KMS-11 (cell line): Measurements from ENCODE around the gene NLRC5.

ENCODE experiments used
- H2AFZ ChIP-seq: fragments of 200-600 bp; sonication (generic); 2 replicates; pipeline ENCODE4 v1.6.1; 2016; ENCODE audit warnings: antibody characterized with exemption, mixed run types, low read depth
- H3K27ac ChIP-seq: fragments of 200-600 bp; sonication (generic); 2 replicates; pipeline ENCODE4 v1.6.1; 2016; ENCODE audit warnings: mild to moderate bottlenecking, mixed run types
- H3K27me3 ChIP-seq: fragments of 200-600 bp; sonication (generic); 2 replicates; pipeline ENCODE4 v1.6.1; 2017; ENCODE audit warnings: mild to moderate bottlenecking, low read depth, mixed run types, moderate library complexity; ENCODE audit not compliant: insufficient read depth
- H3K36me3 ChIP-seq: fragments of 200-600 bp; sonication (generic); 2 replicates; pipeline ENCODE4 v1.6.1; 2017; ENCODE audit warnings: mild to moderate bottlenecking, mixed run types; ENCODE audit not compliant: insufficient read depth
- H3K4me1 ChIP-seq: fragments of 200-600 bp; sonication (generic); 2 replicates; pipeline ENCODE4 v1.6.1; 2016; ENCODE audit warnings: mild to moderate bottlenecking, low read depth, mixed run types; ENCODE audit not compliant: poor library complexity, severe bottlenecking
- H3K4me2 ChIP-seq: fragments of 200-600 bp; sonication (generic); 2 replicates; pipeline ENCODE4 v1.7.0; 2016; ENCODE audit warnings: mild to moderate bottlenecking, mixed run types
- H3K4me3 ChIP-seq: fragments of 200-600 bp; sonication (generic); IDR thresholded peaks from 2 replicates; pipeline ENCODE4 v1.6.1; 2017; ENCODE audit warnings: low read depth, low read length, mixed read lengths; ENCODE audit not compliant: insufficient read depth
- H3K79me2 ChIP-seq: fragments of 200-600 bp; sonication (generic); 2 replicates; pipeline ENCODE4 v1.6.1; 2016; ENCODE audit warnings: low read depth, mixed run types; ENCODE audit not compliant: insufficient read depth
- H3K9ac ChIP-seq: fragments of 200-600 bp; sonication (generic); 2 replicates; pipeline ENCODE4 v1.6.1; 2016; ENCODE audit warnings: mild to moderate bottlenecking, mixed run types
- H4K20me1 ChIP-seq: fragments of 200-600 bp; sonication (generic); 2 replicates; pipeline ENCODE4 v1.6.1; 2016; ENCODE audit warnings: mild to moderate bottlenecking, mixed run types; ENCODE audit not compliant: insufficient read depth
- TF ChIP-seq, protein P1 (sequence below): fragments of 200-600 bp; sonication (generic); conservative IDR thresholded peaks from 2 replicates; pipeline ENCODE4 v1.6.1; 2017; ENCODE audit warnings: low read depth, mild to moderate bottlenecking, antibody characterized with exemption, low read length, moderate library complexity, mixed read lengths

The NLRC5 gene

DNA sequence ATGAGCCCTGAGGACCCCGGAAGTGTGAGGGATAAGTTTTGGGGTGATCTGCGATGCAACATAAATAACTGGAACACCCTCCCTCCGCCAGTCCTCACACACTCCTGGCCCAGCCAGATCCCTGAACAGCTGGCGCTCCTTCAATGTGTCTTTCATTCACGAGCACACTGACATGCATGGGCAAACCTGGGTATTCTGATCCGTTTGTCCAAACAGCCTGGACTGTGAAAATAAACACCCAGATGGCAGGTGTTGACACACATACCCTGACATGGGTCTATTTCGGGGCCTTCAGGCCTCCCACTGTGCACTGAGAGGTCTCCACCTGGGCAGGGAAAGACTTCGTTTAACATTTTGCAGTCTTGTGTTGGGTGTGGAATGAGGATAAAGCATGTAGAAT is 100.0 kb downstream of the NLRC5 start:
- TF ChIP-seq, protein P1, sequence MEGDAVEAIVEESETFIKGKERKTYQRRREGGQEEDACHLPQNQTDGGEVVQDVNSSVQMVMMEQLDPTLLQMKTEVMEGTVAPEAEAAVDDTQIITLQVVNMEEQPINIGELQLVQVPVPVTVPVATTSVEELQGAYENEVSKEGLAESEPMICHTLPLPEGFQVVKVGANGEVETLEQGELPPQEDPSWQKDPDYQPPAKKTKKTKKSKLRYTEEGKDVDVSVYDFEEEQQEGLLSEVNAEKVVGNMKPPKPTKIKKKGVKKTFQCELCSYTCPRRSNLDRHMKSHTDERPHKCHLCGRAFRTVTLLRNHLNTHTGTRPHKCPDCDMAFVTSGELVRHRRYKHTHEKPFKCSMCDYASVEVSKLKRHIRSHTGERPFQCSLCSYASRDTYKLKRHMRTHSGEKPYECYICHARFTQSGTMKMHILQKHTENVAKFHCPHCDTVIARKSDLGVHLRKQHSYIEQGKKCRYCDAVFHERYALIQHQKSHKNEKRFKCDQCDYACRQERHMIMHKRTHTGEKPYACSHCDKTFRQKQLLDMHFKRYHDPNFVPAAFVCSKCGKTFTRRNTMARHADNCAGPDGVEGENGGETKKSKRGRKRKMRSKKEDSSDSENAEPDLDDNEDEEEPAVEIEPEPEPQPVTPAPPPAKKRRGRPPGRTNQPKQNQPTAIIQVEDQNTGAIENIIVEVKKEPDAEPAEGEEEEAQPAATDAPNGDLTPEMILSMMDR: no peak
- Histone ChIP-seq H3K4me2 (no peak overlapping the region), H3K27ac (no peak overlapping the region), H3K36me3 (no peaks in the 10 kb centered on the region), H3K79me2 (no peaks in the 10 kb centered on the region), H3K27me3 (0 out of 2 replicates have a peak, but pooled peaks cover 3% of the 10 kb centered on the region), H2AFZ (no peak overlapping the region), H3K4me3 (no peak overlapping the region), H4K20me1 (no peaks in the 10 kb centered on the region), H3K4me1 (peaks cover 4% of the 10 kb centered on the region), H3K9ac (no peak overlapping the region)

DNA sequence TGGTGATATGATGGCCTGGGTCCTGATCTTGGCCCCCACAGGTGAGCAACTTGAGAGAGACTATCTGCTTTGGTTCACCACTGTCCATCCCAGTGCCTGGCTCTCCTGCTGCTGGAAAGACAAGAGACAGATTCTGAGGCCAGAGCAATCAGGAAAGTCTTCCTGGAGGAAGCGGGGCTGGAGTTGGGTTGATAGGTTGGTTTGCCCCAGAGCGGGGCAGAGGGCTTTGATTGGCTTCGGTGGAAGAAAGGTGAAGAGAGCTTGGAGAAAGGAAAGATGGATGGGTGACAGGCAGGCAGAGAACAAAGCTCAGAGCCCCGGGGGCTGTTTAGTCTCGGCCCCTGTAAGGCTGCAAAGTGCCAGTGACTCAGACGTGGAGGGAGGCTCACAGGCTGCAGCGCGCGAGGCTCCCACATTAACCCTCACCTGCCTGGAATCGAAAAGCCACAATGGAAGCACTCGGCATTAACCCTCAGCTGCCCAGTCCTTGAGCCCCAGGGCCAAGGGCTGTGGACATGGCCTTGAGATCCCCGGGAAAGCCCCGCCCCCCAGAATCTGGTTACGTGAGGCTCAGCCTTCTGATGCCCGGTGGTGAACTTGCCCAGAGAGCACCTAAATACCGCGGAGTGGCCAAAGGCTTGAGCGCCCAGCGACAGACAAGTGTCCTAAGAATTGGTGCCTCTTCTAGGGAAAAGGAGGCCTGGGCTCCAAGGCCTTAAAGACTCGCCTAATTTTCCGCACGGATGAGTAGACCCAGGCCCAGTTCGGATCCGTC is 102.0 kb downstream of the NLRC5 start:
- Histone ChIP-seq H3K79me2 (no peaks in the 10 kb centered on the region), H3K36me3 (no peaks in the 10 kb centered on the region), H3K9ac (no peak overlapping the region; the same call in 1 of the 2 replicates), H3K4me3 (no peak overlapping the region), H4K20me1 (no peaks in the 10 kb centered on the region), H3K4me2 (peak overlapping the region; percentile 70; the same call in 1 of the 2 replicates), H2AFZ (peak overlapping the region; percentile 85), H3K4me1 (peaks cover 4% of the 10 kb centered on the region), H3K27ac (no peak overlapping the region), H3K27me3 (0 out of 2 replicates have a peak, but pooled peaks cover 3% of the 10 kb centered on the region)
- TF ChIP-seq, protein P1: no peak

DNA sequence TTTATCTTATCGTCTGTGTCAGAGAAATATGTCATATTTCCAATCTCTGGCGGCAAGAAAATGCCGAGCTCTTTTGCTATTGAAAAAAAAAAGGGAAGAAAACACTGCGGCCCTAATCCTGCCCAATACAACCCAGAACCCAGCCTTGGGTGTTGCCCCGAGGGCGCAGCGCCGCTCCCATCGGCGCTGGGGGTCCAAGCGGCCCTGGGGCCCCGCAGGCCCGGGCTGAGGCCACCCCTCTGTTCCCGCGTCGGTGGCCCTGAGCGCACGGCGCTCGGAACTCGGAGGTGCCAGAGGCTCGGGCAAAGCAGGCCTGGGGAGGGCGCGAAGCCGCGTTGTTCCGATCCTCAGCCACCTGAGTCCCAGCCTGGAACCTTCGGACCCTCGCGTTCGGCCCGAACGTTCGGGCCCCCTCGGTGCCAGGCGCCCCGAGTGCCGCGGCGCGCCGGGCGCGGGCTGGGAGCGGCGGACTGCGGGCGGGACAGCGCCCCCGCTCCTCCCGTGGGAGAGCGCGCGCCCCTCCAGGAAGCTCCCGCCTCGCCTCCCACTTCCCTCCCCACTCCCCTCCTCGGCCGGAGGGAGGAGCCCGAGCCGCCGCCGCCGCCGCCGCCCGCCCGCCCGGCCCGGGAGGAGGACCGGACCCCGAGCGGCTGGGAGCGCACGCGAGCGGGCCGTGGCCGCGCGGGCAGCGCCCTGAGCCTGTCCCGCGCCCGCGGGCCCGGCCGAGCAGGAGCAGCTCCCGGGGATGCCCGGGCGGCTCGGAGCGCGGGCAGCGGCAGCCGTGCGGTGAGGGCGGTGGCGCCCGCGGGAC is 102.8 kb downstream of the NLRC5 start, which contains the start of gene CPNE2:
TSS of gene CPNE2 (plus strand) at position 609 of the 811 bp plus-strand sequence. CDS start 18,160 bp downstream, outside the sequence.
- TF ChIP-seq, protein P1: no peak
- H4K20me1 ChIP-seq: no peaks in the 10 kb centered on the region
- H3K4me3 ChIP-seq: no peak within 1 kb of the TSS
- H3K36me3 ChIP-seq: no peaks in the 10 kb centered on the region
- no peak within 1 kb of the TSS for H3K27ac ChIP-seq
- peak within 1 kb of the TSS; percentile 85 for H2AFZ ChIP-seq
- H3K27me3 ChIP-seq: 0 out of 2 replicates have a peak, but pooled peaks cover 3% of the 10 kb centered on the region
- H3K9ac ChIP-seq: peak within 1 kb of the TSS; percentile 32; the same call in 1 of the 2 replicates
- H3K4me2 ChIP-seq: peak within 1 kb of the TSS; percentile 70
- peaks cover 4% of the 10 kb centered on the region for H3K4me1 ChIP-seq
- H3K79me2 ChIP-seq: no peaks in the 10 kb centered on the region

DNA sequence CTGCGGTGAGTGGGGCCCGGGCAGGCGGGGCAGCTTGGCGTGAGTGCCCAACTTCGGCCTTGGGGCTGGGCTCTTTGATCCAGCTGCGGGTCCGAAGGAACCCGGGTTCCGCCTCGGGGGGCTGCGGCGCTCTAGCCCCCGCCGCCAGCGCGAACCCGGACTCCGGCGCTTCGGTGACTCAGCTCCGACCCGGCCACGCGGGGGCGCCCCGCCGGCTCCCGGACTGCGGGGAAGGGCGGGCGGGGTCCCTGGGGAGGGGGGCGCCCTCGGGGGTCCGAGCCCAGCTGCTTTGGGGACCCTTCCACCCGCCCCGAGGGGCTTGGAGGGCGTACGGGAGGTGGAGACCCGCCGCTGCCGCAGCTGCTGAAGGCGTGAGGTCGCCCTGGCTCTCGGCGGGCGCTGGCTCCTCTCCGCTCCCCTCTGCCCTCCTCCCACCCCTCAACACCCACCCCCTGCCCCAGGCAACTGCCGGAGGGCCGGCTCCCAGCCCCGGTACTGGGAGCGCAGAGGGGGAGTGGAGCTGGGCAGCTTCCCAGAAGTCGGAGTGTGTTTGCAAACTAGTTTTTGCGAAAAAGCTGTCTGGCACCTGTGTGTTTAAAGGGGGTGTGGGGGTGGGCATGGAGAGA is 103.5 kb downstream of the NLRC5 start:
- Histone ChIP-seq H3K36me3 (no peaks in the 10 kb centered on the region), H2AFZ (peak overlapping the region; percentile 57), H3K4me3 (no peak overlapping the region), H3K4me1 (peaks cover 4% of the 10 kb centered on the region), H3K27ac (no peak overlapping the region), H3K27me3 (0 out of 2 replicates have a peak, but pooled peaks cover 3% of the 10 kb centered on the region), H3K79me2 (no peaks in the 10 kb centered on the region), H3K9ac (peak overlapping the region; percentile 32; the same call in 1 of the 2 replicates), H4K20me1 (no peaks in the 10 kb centered on the region), H3K4me2 (peak overlapping the region; percentile 42)
- TF ChIP-seq, protein P1: 0 out of 2 replicates have a peak, but pooled peaks have one; percentile 55
